Measurements from ENCODE around the gene MED10.

The MED10 gene

GRCh38 chr5:6408260-6408596, 29.9 kb upstream of the MED10 start:
- DNase-seq (ENCODE audit: low read depth): no peak
- in situ Hi-C loops (cut with HindIII; ENCODE audit: low sequenced_read_pairs): no loop called here
- TF ChIP-seq CTCF (IDR thresholded peaks at IDR 0.05; ENCODE audit: low read depth, low read length, missing control alignments): no peak
- H3K4me3 ChIP-seq (ENCODE audit: low read depth, low read length): no peak overlapping the region

- TF ChIP-seq CTCF (IDR thresholded peaks at IDR 0.05; ENCODE audit: low read depth, low read length, missing control alignments): no peak
- no peak overlapping the region for H3K4me3 ChIP-seq (ENCODE audit: low read depth, low read length)
- DNase-seq (ENCODE audit: low read depth): no peak
- in situ Hi-C loops (cut with HindIII; ENCODE audit: low sequenced_read_pairs): no loop called here
Measured at GRCh38 chr5:6407558-6408259, 29.4 kb upstream of the MED10 start.

- DNase-seq (ENCODE audit: low read depth): no peak
- TF ChIP-seq CTCF (IDR thresholded peaks at IDR 0.05; ENCODE audit: low read depth, low read length, missing control alignments): no peak
- in situ Hi-C loops (cut with HindIII; ENCODE audit: low sequenced_read_pairs): no loop called here
- H3K4me3 ChIP-seq (ENCODE audit: low read depth, low read length): no peak overlapping the region
Measured at GRCh38 chr5:6405591-6405990, 27.2 kb upstream of the MED10 start.

GRCh38 chr5:6404129-6404528, 25.8 kb upstream of the MED10 start:
- TF ChIP-seq CTCF (IDR thresholded peaks at IDR 0.05; ENCODE audit: low read depth, low read length, missing control alignments): no peak
- DNase-seq (ENCODE audit: low read depth): no peak
- in situ Hi-C loops (cut with HindIII; ENCODE audit: low sequenced_read_pairs): no loop called here
- H3K4me3 ChIP-seq (ENCODE audit: low read depth, low read length): no peak overlapping the region

- H3K4me3 ChIP-seq (ENCODE audit: low read depth, low read length): no peak overlapping the region
- in situ Hi-C loops (cut with HindIII; ENCODE audit: low sequenced_read_pairs): no loop called here
- no peak for TF ChIP-seq CTCF (IDR thresholded peaks at IDR 0.05; ENCODE audit: low read depth, low read length, missing control alignments)
- DNase-seq (ENCODE audit: low read depth): no peak
Measured at GRCh38 chr5:6403416-6403815, 25.1 kb upstream of the MED10 start.

GRCh38 chr5:6402939-6403338, 24.6 kb upstream of the MED10 start:
- in situ Hi-C loops (cut with HindIII; ENCODE audit: low sequenced_read_pairs): no loop called here
- no peak for DNase-seq (ENCODE audit: low read depth)

More at GRCh38 chr5:6402939-6403338, 24.6 kb upstream of the MED10 start:
- no peak for TF ChIP-seq CTCF (IDR thresholded peaks at IDR 0.05; ENCODE audit: low read depth, low read length, missing control alignments)
- H3K4me3 ChIP-seq (ENCODE audit: low read depth, low read length): no peak overlapping the region

Measured in astrocyte of the cerebellum (primary cell).